Neural crest cell (in vitro differentiated cells): ENCODE results near the gene DHRS7B. TPM values are rescaled to one million over a fixed set of nuclear protein-coding genes. Genes with fewer than 3 reads are reported as not detected.
"Not testable (repeated sequence)": the region's sequence is repeated elsewhere in the genome, so short reads cannot be mapped to it uniquely, and the experiment has no call there.

ENCODE experiments used
- DNase-seq: peaks from one replicate; pipeline ENCODE4 v3.0.0; 2021; ENCODE audit warnings: low read depth, mixed read lengths, low spot score
- H3K27ac Mint-ChIP-seq: one replicate; pipeline ENCODE4 v1.8.0; 2021; ENCODE audit warnings: mild to moderate bottlenecking, mixed read lengths; ENCODE audit not compliant: unreplicated experiment
- H3K27me3 Mint-ChIP-seq: 2 replicates; pipeline ENCODE4 v1.8.0; 2021; ENCODE audit warnings: low read depth, mild to moderate bottlenecking, mixed read lengths
- H3K36me3 Mint-ChIP-seq: 2 replicates; pipeline ENCODE4 v1.8.0; 2021; ENCODE audit warnings: low read depth, mild to moderate bottlenecking, mixed read lengths
- H3K4me1 Mint-ChIP-seq: 2 replicates; pipeline ENCODE4 v1.8.0; 2021; ENCODE audit warnings: mixed read lengths
- H3K4me3 Mint-ChIP-seq: one replicate; pipeline ENCODE4 v1.8.0; 2021; ENCODE audit warnings: mild to moderate bottlenecking, mixed read lengths
- H3K9me3 Mint-ChIP-seq: 2 replicates; pipeline ENCODE4 v1.8.0; 2021; ENCODE audit warnings: mixed read lengths
- total RNA-seq: library from RNA; stranded (reverse); gene quantifications from 2 replicates; pipeline ENCODE4 v1.2.1, GENCODE V29; 2021
- TF ChIP-seq, protein P1 (sequence below): fragments of 200-600 bp; sonication (generic); conservative IDR thresholded peaks from 2 replicates; pipeline ENCODE4 v1.5.0; 2021; ENCODE audit warnings: antibody characterized with exemption, mild to moderate bottlenecking

The DHRS7B gene
- total RNA-seq, 1 donor from 2014 or later, result 14.8 TPM

DNA sequence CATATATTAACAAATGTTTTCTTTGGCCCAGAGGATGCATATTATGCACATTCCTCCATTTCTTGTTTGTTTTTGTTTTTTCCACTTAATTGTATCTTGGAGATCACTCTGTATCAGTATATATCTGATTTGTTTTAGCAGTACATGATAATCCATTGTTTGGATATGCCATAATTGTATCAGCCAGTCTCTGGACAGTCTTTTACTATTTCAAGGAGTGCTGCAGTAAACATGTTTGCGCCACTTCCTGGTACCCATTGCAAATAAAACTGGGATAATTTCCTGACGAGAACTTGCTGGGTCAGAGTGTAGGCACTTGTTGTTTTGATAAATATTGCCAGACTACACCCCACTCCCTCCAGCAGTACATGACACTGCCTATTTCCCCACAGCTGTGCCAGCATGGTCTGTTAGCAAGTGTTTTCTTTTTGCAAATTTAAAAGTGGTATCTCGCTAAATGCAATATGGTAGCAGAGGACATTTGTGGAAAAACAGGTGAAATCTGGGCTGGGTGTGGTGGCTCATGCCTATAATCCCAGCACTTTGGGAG lies 92.1 kb downstream of the DHRS7B start:
- TF ChIP-seq, protein P1, sequence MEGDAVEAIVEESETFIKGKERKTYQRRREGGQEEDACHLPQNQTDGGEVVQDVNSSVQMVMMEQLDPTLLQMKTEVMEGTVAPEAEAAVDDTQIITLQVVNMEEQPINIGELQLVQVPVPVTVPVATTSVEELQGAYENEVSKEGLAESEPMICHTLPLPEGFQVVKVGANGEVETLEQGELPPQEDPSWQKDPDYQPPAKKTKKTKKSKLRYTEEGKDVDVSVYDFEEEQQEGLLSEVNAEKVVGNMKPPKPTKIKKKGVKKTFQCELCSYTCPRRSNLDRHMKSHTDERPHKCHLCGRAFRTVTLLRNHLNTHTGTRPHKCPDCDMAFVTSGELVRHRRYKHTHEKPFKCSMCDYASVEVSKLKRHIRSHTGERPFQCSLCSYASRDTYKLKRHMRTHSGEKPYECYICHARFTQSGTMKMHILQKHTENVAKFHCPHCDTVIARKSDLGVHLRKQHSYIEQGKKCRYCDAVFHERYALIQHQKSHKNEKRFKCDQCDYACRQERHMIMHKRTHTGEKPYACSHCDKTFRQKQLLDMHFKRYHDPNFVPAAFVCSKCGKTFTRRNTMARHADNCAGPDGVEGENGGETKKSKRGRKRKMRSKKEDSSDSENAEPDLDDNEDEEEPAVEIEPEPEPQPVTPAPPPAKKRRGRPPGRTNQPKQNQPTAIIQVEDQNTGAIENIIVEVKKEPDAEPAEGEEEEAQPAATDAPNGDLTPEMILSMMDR, result no peak
- H3K36me3 Mint-ChIP-seq, result peaks cover 14% of the 10 kb centered on the region
- DNase-seq, result no peak
- H3K4me1 Mint-ChIP-seq, result peaks cover 19% of the 10 kb centered on the region
- H3K9me3 Mint-ChIP-seq, result peaks cover 3% of the 10 kb centered on the region
- H3K27ac Mint-ChIP-seq, result no peak overlapping the region
- peak overlapping the region; percentile 44 for H3K4me3 Mint-ChIP-seq
- H3K27me3 Mint-ChIP-seq, result no peaks in the 10 kb centered on the region

DNA sequence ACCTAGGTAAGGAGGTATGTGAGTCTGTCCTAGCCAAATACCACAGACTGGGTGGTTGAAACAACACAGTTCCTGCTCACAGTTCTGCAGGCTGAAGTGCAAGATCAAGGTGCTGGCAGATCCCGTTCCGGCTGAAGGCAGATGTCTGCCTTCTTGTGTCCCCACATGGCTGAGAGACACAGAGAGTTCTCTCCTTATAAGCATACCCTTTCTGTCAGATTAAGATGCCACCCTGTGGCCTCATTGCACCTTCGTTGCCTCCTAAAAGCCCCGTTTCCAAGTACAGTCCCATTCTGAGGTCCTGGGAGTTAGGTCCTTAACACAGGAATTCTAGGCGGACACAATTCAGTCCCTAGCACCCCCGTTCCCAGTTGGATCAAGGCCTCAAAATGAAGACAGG lies 96.3 kb downstream of the DHRS7B start:
- H3K4me1 Mint-ChIP-seq, result no peaks in the 10 kb centered on the region
- no peak overlapping the region for H3K4me3 Mint-ChIP-seq
- H3K27ac Mint-ChIP-seq, result no peak overlapping the region
- no peak for DNase-seq
- TF ChIP-seq, protein P1, result no peak
- no peaks in the 10 kb centered on the region for H3K27me3 Mint-ChIP-seq
- H3K9me3 Mint-ChIP-seq, result peaks cover 3% of the 10 kb centered on the region
- peaks cover 14% of the 10 kb centered on the region for H3K36me3 Mint-ChIP-seq

DNA sequence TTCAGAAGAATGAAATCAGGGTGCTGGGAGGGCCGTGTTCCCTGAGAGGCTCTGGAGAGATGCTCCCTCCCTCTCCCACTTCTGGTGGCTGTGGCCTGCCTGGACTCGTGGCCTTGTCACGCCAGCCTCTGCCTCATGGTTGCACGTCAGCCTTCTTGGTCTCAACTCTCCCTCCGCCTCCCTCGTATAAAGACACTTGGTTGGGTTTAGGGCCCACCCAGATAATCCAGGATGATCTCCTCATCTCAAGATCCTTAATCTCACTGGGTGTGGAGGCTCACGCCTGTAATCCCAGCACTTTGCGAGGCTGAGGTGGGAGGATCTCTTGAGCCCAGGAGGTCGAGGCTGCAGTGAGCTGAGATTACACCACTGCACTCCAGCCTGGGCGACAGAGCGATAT lies 100.5 kb downstream of the DHRS7B start:
- H3K27me3 Mint-ChIP-seq, H3K36me3 Mint-ChIP-seq, H3K27ac Mint-ChIP-seq, H3K9me3 Mint-ChIP-seq, DNase-seq, H3K4me1 Mint-ChIP-seq, H3K4me3 Mint-ChIP-seq: not testable (repeated sequence)

DNA sequence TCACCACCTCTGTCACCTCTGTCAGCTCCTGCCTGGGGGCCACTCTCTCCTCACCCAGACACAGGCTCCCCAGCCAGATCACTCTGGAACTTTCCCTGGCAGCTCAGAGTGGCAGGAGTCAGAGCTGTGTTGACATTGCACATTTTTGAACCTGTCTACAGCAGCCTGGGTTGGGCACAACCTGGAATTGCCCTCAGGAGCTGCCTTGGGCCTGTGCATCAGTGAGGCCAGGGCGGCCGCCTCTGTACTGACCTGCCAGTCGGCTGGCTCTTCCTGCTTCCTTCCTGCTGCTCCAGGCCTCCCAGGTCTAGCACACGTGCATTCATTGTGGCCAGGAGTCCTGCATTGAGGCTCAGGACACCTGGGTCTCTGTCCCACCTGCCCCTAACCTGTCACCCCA lies 101.3 kb downstream of the DHRS7B start:
- Mint-ChIP-seq H3K4me1 (no peaks in the 10 kb centered on the region), H3K27me3 (no peaks in the 10 kb centered on the region), H3K36me3 (no peaks in the 10 kb centered on the region), H3K9me3 (peaks cover 3% of the 10 kb centered on the region), H3K27ac (peak overlapping the region; percentile 12), H3K4me3 (no peak overlapping the region)
- TF ChIP-seq, protein P1, result no peak
- no peak for DNase-seq

DNA sequence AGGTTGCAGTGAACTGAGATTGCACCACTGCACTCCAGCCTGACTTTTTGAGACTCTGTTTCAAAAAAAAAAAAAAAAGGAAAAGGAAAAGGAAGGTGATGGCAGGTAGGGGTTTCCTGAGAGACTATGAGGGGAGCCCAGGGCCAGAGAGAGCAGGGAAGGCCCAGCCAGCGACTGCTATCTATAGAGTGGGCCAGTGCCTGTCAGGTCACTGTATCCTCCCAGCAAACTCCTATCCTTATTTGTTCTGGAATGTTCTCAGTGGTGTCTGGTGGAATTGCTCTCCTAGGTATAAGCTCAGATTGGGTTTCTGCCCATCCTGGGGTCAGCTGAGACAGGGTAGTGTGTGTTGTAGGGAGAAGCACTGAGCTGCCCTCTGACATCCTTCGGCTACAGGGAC lies 102.1 kb downstream of the DHRS7B start:
- DNase-seq, result no peak
- Mint-ChIP-seq H3K9me3 (peaks cover 3% of the 10 kb centered on the region), H3K36me3 (no peaks in the 10 kb centered on the region), H3K27ac (no peak overlapping the region), H3K27me3 (no peaks in the 10 kb centered on the region), H3K4me3 (no peak overlapping the region), H3K4me1 (no peaks in the 10 kb centered on the region)
- TF ChIP-seq, protein P1, result no peak

DNA sequence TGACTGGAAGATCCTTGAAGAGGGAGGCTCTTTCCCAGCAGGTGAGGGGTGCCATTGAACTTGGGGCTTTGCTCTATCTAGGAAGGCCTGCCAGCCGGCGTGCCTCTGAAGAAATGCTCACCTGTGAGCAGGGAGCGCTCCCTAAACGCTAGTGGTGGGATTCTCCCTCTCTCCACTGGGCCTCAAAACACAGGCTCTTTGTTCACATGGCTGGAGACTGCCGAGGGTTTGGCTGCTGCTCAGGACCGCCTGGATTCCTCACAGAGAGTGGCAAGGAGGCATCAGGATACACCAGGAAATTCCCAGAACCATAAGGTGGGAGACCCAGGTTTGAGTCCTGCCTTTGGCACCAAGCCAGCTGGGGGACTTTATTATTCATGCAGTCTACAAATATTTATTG lies 104.8 kb downstream of the DHRS7B start:
- H3K27ac Mint-ChIP-seq, result no peak overlapping the region
- no peak overlapping the region for H3K4me3 Mint-ChIP-seq
- peaks cover 3% of the 10 kb centered on the region for H3K9me3 Mint-ChIP-seq
- no peak for DNase-seq
- no peaks in the 10 kb centered on the region for H3K4me1 Mint-ChIP-seq
- H3K27me3 Mint-ChIP-seq, result no peaks in the 10 kb centered on the region
- no peaks in the 10 kb centered on the region for H3K36me3 Mint-ChIP-seq
- TF ChIP-seq, protein P1, result no peak
